Measurements from ENCODE around the gene PDE10A.

- TF ChIP-seq, protein P1, sequence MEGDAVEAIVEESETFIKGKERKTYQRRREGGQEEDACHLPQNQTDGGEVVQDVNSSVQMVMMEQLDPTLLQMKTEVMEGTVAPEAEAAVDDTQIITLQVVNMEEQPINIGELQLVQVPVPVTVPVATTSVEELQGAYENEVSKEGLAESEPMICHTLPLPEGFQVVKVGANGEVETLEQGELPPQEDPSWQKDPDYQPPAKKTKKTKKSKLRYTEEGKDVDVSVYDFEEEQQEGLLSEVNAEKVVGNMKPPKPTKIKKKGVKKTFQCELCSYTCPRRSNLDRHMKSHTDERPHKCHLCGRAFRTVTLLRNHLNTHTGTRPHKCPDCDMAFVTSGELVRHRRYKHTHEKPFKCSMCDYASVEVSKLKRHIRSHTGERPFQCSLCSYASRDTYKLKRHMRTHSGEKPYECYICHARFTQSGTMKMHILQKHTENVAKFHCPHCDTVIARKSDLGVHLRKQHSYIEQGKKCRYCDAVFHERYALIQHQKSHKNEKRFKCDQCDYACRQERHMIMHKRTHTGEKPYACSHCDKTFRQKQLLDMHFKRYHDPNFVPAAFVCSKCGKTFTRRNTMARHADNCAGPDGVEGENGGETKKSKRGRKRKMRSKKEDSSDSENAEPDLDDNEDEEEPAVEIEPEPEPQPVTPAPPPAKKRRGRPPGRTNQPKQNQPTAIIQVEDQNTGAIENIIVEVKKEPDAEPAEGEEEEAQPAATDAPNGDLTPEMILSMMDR (IDR thresholded peaks at IDR 0.05), result no peak
- TF ChIP-seq EP300 (IDR thresholded peaks at IDR 0.05) (no peak), POLR2AphosphoS5 (IDR thresholded peaks at IDR 0.05) (no peak)
Observed at GRCh38 chr6:165584541-165584940, 78.5 kb downstream of the PDE10A start.

Measured in sigmoid colon (tissue), 4 donors.